ENCODE results near the gene POLE.

The POLE gene

DNA sequence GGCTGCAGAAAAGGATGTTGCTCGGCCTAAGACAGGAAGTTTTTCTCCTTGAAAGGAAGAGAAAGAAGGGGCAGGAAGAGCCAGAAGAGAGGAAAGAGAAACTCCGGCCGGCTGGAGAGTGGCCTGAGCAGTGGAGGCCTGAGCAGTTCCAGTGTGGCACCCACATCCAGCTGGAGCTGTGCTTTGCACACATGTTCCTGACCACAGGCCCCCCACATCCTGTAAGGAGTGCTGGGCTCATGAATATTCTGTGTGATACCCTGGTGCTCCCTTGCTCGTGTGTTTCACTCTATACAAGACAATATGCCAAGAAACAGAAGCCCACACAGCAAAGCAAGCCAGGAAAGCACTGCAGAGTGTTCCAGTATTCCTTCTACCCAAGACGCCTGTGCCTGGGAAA lies 27.1 kb downstream of the POLE start:
- POLR2A ChIA-PET, result no interaction called here
- TF ChIP-seq, protein P1, sequence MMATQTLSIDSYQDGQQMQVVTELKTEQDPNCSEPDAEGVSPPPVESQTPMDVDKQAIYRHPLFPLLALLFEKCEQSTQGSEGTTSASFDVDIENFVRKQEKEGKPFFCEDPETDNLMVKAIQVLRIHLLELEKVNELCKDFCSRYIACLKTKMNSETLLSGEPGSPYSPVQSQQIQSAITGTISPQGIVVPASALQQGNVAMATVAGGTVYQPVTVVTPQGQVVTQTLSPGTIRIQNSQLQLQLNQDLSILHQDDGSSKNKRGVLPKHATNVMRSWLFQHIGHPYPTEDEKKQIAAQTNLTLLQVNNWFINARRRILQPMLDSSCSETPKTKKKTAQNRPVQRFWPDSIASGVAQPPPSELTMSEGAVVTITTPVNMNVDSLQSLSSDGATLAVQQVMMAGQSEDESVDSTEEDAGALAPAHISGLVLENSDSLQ (IDR thresholded peaks at IDR 0.05), result no peak
- TF ChIP-seq CTBP1 (IDR thresholded peaks at IDR 0.05; ENCODE audit: borderline replicate concordance), result no peak
- TF ChIP-seq ARNT (IDR thresholded peaks at IDR 0.05), result no peak
- TF ChIP-seq FOXK2 (IDR thresholded peaks at IDR 0.05), result no peak
- TF ChIP-seq BHLHE40 (IDR thresholded peaks at IDR 0.05; ENCODE audit: borderline replicate concordance), result no peak
- TF ChIP-seq ZNF384 (IDR thresholded peaks at IDR 0.05), result no peak
- no peak for TF ChIP-seq SUZ12 (IDR thresholded peaks at IDR 0.05)
- TF ChIP-seq FOXA1 (IDR thresholded peaks at IDR 0.05), result no peak
- DNase-seq (ENCODE audit: extremely low spot score), result no peak
- CTCF ChIA-PET, result no interaction called here

DNA sequence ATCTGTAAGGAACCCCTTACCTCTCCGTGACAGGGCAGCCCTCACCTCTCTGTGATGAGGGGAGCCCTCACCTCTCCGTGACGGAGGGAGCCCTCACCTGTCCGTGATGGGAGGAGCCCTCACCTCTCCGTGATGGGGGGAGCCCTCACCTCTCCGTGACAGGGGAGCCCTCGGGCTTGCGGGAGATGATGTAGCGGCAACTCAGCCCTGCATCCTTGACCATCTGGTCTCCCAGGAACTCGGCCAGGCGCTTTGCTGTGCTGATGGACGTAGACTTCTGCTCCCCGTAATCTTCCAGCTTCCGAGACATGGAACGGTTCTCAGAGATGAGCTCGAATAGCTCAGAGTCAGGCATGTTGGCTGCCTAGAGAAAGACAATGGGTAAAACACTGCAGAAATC lies 28.0 kb downstream of the POLE start:
- CTCF ChIA-PET, result interaction anchor here (0.6 kb wide), 1 partner anchor 45 kb away, joined by 4 read pairs; no protein-coding TSS in a partner anchor

DNA sequence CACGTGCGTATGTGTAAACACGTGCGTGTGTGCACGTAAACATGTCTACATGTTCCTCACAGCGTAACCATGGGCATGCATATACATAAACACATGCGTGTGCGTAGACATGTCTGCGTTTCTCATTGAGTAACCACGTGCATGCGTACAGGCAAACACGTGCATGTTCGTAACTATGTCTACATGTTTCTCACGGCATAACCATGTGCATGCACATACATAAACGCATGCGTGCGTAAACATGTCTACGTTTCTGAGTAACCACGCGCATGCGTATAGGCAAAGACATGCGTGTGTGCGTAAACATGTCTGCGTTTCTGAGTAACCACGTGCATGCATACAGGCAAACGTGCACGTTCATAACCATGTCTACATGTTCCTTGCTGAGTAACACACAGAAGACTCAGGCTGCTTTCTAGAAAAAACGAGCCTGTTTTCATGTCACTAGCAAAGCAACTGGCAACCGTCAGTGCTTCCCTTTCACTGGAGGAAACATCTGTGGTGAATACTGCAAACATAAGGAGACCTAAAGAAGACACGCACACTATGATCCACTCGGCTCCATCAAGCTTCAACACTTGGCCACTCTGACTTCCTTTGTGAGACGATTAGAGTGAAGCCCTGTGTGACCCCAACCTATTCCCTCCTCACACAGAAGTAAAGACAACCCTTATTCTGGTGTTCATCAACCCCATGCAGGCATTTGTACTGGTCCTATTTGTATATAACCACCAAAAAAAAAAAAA lies 28.8 kb downstream of the POLE start:
- no peak for DNase-seq (ENCODE audit: extremely low spot score)
- POLR2A ChIA-PET, result no interaction called here
- CTCF ChIA-PET, result interaction anchor here (0.6 kb wide), 1 partner anchor 44 kb away, joined by 4 read pairs; no protein-coding TSS in a partner anchor

More for the DNA sequence above, 28.0 kb downstream of the POLE start:
- TF ChIP-seq TARDBP (IDR thresholded peaks at IDR 0.05), result no peak
- TF ChIP-seq, protein P1 (IDR thresholded peaks at IDR 0.05), result no peak
- TF ChIP-seq CTBP1 (IDR thresholded peaks at IDR 0.05; ENCODE audit: borderline replicate concordance), result no peak
- TF ChIP-seq ZNF384 (IDR thresholded peaks at IDR 0.05), result no peak
- TF ChIP-seq FOXA1 (IDR thresholded peaks at IDR 0.05), result no peak
- no peak for TF ChIP-seq NFRKB (IDR thresholded peaks at IDR 0.05)
- TF ChIP-seq HDGF (IDR thresholded peaks at IDR 0.05; ENCODE audit: borderline replicate concordance), result no peak
- no peak for TF ChIP-seq SUZ12 (IDR thresholded peaks at IDR 0.05)
- no peak for TF ChIP-seq ELF4 (IDR thresholded peaks at IDR 0.05)
- no peak for TF ChIP-seq FOXM1 (IDR thresholded peaks at IDR 0.05; ENCODE audit: borderline replicate concordance)
- TF ChIP-seq ARNT (IDR thresholded peaks at IDR 0.05), result no peak
- TF ChIP-seq LEF1 (IDR thresholded peaks at IDR 0.05; ENCODE audit: borderline replicate concordance), result no peak
- TF ChIP-seq SP1 (IDR thresholded peaks at IDR 0.05), result no peak
- no peak for TF ChIP-seq FOXK2 (IDR thresholded peaks at IDR 0.05)
- POLR2A ChIA-PET, result no interaction called here
- DNase-seq (ENCODE audit: extremely low spot score), result no peak

DNA sequence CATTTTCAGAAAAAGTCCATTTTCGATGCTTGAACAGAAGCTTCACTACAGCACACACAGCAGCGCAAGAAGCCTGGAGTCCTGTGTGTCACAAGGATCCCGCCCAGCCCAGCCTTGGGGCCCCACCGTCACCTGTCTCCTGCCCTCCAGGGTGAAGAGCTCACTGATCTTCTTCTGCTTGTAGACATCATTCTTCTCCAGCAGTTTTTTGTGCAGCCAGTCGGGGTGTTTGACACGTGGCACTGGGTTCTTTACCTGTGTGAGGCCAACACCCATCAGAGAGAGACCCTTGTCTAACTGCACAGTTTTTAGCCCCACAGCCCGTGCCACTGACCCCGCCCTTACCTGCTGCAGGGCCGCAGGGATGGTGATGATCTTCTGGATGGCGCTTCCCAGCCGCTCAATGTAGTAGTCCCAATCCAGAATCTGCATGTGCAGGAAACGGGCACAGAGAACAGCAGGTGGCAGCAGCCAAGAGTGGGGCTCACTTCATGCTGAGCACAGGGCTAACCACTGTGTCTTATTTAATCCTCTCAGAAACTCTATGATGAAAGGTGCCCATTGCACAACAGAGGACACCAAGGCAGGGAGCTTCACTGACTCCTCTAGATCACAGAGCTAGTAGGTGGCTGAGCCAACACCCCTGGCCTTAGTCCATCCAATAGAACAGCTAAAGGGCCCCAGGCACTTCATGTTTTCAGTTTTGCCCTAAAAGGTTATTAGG lies 30.0 kb downstream of the POLE start:
- ChIA-PET POLR2A (no interaction called here), CTCF (no interaction called here)
- TF ChIP-seq CTBP1 (IDR thresholded peaks at IDR 0.05; ENCODE audit: borderline replicate concordance) (no peak), SUZ12 (IDR thresholded peaks at IDR 0.05) (no peak), ARNT (IDR thresholded peaks at IDR 0.05) (no peak), HDGF (IDR thresholded peaks at IDR 0.05; ENCODE audit: borderline replicate concordance) (no peak), ELF4 (IDR thresholded peaks at IDR 0.05) (no peak), L3MBTL2 (conservative IDR thresholded peaks at IDR 0.05) (no peak), SP1 (IDR thresholded peaks at IDR 0.05) (no peak), TARDBP (IDR thresholded peaks at IDR 0.05) (no peak), LEF1 (IDR thresholded peaks at IDR 0.05; ENCODE audit: borderline replicate concordance) (no peak), BHLHE40 (IDR thresholded peaks at IDR 0.05; ENCODE audit: borderline replicate concordance) (no peak), FOXM1 (IDR thresholded peaks at IDR 0.05; ENCODE audit: borderline replicate concordance) (no peak)
- no peak for DNase-seq (ENCODE audit: extremely low spot score)

More for the DNA sequence above, 28.8 kb downstream of the POLE start:
- TF ChIP-seq NFRKB (IDR thresholded peaks at IDR 0.05) (no peak), LEF1 (IDR thresholded peaks at IDR 0.05; ENCODE audit: borderline replicate concordance) (no peak), SUZ12 (IDR thresholded peaks at IDR 0.05) (no peak)

DNA sequence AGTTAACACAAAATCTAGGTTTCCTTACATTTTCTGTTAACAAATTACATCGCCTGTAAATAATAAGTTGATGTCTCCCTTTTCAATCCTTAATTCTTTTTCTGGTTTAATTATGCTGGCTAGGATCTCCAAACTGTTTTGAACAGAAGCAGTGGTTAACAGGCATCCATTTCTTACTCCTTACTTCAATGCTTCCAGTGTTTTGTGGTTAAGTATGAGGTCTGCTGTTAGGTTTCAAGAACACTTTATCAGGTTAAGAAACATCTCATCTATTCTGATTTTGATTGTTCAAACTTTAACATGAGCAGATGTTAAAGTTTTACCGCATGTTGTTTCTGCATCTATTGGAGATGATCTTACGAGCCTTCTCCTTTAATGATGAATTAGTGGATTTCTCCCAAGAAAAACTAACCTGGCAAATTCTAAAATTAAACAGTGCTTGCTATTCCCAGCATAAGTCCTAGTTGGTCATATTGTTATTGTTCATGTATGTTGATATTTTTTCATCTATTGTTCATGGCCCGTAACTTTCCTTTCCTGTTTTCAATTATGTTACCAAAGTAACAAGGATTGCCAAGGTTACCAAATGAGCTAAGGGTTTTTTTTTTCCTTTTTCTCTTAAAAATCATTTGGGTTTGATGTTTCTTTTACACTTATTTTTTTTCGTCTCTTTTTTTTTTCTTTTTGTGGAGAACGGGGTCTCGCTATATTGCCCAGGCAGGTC lies 33.4 kb downstream of the POLE start:
- TF ChIP-seq FOXK2 (IDR thresholded peaks at IDR 0.05), result no peak
- no peak for TF ChIP-seq FOXA1 (IDR thresholded peaks at IDR 0.05)
- no peak for TF ChIP-seq ELF4 (IDR thresholded peaks at IDR 0.05)
- no peak for TF ChIP-seq SUZ12 (IDR thresholded peaks at IDR 0.05)
- TF ChIP-seq LEF1 (IDR thresholded peaks at IDR 0.05; ENCODE audit: borderline replicate concordance), result no peak
- no peak for TF ChIP-seq ZNF384 (IDR thresholded peaks at IDR 0.05)
- TF ChIP-seq, protein P1 (IDR thresholded peaks at IDR 0.05), result no peak
- no peak for TF ChIP-seq BHLHE40 (IDR thresholded peaks at IDR 0.05; ENCODE audit: borderline replicate concordance)
- TF ChIP-seq SP1 (IDR thresholded peaks at IDR 0.05), result no peak
- TF ChIP-seq FOXM1 (IDR thresholded peaks at IDR 0.05; ENCODE audit: borderline replicate concordance), result no peak
- no peak for TF ChIP-seq CTBP1 (IDR thresholded peaks at IDR 0.05; ENCODE audit: borderline replicate concordance)
- no peak for TF ChIP-seq L3MBTL2 (conservative IDR thresholded peaks at IDR 0.05)
- POLR2A ChIA-PET, result no interaction called here
- CTCF ChIA-PET, result interaction anchor here (1.0 to 1.3 kb wide), 2 partner anchors 15 to 20 kb away, joined by 4 read pairs; no protein-coding TSS in a partner anchor
- no peak for DNase-seq (ENCODE audit: extremely low spot score)

Data from HEK293T (cell line).